Activated CD4-positive, CD25-positive, alpha-beta regulatory T cell treated with anti-CD3 and anti-CD28 coated beads, Interleukin-2, amount 50 U/mL, for 16 hours (primary cell): Measurements from ENCODE around the gene NUPR1.
"Not testable (repeated sequence)": the region's sequence is repeated elsewhere in the genome, so short reads cannot be mapped to it uniquely, and the experiment has no call there.

Experiments
- DNase-seq: peaks from one replicate; pipeline ENCODE4 v3.0.0-alpha.2; 2020; ENCODE audit warnings: low read depth, low spot score

NUPR1 gene

DNA sequence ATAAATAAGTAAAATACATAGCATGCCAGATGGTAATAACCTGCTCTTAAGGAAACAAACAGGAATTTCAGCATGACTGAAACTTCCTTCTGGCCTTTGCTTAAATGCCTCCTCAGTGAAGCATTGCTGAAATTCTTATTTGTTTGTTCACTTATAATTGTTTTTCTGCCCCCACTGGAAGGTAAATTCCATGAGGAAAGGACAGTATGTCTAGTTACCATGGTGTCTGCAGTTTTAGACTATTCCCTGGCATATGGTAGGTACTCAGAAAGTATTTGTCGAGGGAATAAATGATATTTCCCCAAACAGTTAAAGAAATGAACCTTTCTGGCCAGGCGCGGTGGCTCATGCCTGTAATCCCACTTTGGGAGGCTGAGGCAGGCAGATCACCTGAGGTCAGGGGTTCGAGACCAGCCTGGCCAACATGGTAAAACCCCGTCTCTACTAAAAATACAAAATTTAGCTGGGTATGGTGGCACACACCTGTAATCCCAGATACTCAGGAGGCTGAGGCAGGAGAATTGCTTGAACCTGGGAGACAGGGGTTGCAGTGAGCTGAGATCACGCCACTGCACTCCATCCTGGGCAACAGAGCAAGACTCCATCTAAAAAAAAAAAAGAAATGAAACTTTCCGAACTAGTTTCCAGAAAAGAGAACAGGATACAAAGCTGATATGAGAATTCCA is 11.5 kb downstream of the NUPR1 start:
- DNase-seq, result not testable (repeated sequence)

DNA sequence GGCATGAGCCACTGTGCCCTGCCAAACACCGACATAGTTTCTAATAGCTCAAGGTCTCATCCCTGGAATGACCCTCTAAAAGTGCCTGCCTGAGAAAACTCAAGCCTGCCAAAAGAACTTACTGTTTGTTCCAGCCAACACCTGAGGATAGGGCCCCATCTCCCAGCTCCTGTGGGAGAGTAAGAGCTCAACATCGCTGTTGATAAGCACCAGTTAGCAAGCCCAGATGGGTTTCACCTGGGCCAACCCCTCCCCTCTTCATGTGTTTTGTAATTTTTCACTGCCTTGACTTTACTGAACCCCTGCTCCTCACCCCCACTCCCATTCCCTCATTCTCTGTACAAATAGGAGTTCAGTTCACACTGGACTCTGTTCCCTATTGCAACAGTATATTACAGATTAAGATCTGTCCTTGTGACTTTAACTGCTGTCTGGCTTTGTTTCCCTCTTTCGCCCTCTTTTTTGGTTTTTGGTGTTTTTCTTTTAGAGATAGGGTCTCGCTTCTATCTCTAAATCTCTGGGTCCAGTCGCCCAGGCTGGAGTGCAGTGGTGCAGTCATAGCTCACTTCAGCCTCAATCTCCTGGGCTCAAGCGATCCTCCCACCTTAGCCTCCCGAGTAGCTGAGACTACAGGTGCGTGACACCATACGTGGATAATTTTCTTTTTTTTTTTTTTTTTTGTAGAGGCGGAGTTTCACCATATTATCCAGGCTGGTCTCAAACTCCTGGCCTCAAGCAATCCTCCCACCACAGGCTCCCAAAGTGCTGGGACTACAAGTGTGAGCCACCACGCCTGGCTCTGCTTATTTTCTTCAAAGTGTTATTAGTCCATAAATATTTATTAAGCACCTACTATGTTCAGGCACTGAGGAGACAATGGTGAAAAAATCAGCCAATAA is 12.3 kb downstream of the NUPR1 start:
- no peak for DNase-seq

DNA sequence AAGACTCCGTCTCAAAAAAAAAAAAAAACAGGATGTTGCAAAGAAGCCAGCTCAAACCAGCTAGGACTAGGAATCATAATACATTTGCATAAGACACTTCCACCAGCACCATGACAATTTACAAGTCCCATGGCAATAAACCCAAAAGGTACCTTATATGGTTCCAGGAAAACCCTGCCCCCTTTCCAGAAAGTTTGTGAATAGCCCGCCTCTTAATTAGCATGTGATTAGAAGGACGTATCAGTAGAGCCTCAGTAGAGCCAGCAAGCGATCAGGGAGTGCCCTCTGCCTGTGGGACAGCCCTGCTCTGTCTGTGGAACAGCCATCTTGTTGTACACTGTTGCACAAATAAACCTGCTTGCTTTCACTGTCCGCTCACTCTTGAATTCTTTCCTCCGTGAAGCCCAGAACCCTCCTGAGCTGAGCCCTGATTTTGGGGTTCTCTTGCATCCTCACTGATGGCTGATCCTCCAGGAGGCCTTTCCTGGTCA is 14.0 kb downstream of the NUPR1 start:
- DNase-seq, result no peak

DNA sequence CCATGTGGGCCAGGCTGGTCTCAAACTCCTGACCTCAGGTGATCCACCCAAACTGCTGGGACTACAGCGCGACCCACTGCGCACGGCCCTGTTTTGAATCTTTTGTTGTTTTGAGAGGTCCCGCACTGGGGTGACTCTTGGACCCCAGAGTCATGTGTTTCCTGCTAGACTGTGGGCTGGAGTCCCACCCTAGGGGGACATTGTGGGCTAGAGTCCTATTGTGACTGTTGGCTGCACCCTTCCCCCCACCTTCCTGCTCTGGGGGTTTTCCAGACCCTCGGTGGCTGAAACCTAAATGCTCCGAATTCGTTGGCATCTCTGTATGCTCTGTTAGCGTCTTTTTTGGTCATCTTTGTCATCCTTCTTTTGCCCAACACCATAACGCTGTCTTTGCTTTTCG is 16.0 kb downstream of the NUPR1 start:
- DNase-seq, result no peak

DNA sequence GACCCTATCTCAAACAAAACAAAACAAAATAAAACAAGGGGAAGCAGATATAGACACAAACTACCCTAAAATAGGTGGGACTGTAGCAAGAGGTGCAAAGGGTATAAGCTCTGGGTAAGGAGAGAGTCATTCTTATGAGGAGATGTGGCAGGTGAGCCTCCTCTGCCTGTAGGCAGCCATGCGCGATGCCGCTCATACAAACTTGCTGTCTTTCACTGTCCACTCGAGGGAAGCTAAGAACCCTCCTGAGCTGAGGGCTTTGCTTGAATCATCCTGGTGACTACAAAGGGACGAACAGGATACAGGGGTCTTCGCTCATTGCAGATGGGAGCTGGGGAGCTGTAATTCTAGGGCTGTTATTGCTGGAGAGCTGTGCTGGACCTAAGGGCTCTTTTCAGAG is 17.3 kb downstream of the NUPR1 start:
- DNase-seq, result no peak

DNA sequence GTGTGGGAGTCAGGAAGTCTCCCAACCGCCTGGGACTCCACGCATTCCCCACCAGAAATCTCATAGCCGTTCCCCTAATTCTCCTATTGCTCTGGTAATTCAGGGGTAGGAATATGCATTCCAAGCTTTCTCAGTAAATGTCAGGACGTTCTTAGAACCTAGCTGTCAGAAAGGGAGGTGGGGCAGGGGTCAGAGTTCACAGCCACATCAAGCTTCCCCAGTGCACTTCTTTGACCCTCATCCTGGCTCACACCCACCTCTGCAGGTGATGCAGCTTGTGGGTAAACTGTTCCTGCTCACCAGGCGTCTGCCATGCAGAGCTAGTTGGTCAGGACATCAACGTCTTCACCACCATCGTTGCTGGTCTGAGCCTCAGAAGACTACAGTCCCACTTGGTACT is 18.1 kb downstream of the NUPR1 start:
- DNase-seq, result no peak

DNA sequence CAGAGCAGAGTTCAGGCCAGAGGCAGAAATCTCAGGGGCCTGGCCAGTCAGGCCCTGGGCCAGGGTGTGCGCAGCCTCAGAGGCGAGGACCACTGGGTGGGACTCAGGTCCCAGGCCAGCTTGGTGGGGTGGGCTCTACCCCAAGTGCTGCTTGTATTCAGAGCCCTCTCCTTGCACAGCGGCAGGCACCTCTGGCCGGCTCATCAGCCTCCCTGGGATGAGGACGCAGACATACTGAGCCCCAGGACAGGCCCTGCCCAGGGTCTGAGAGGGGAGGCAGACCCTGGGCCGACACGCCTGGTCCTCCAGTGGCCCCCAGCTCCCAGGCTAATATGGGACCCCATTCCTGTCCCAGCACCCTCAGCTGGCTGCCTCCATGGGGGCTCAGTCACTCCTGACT is 24.5 kb downstream of the NUPR1 start:
- DNase-seq, result no peak

DNA sequence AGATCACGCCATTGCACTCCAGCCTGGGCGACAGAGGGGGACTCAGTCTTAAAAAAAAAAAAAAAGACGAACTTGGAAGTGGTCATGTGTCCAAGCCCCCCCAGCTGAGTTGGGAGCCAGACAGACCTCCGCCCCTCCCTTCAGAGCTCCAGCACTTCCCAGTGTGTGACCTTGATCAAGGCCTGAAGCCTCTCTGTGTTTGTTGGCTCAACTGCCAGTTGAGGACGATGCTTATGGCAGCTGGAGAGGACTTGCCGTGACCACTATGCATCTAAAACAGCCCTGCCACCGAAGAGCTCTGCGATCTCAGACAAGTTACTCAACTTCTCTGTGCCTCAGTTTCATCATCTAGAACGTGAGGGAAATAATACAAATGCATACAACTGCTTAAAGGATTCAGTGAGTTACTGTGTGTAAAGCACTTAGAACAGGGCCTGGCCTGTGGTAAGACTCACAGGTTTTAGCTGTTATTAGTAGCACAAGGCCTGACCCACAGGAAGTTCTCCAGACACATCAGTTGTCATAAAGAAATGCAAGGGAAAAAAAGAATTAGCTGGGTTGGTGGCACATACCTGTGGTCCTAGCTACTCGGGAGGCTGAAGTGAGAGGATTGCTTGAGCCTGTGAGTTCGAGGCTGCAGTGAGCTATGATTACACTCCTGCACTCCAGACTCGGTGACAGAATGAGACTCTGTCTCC is 25.1 kb downstream of the NUPR1 start:
- DNase-seq, result no peak

DNA sequence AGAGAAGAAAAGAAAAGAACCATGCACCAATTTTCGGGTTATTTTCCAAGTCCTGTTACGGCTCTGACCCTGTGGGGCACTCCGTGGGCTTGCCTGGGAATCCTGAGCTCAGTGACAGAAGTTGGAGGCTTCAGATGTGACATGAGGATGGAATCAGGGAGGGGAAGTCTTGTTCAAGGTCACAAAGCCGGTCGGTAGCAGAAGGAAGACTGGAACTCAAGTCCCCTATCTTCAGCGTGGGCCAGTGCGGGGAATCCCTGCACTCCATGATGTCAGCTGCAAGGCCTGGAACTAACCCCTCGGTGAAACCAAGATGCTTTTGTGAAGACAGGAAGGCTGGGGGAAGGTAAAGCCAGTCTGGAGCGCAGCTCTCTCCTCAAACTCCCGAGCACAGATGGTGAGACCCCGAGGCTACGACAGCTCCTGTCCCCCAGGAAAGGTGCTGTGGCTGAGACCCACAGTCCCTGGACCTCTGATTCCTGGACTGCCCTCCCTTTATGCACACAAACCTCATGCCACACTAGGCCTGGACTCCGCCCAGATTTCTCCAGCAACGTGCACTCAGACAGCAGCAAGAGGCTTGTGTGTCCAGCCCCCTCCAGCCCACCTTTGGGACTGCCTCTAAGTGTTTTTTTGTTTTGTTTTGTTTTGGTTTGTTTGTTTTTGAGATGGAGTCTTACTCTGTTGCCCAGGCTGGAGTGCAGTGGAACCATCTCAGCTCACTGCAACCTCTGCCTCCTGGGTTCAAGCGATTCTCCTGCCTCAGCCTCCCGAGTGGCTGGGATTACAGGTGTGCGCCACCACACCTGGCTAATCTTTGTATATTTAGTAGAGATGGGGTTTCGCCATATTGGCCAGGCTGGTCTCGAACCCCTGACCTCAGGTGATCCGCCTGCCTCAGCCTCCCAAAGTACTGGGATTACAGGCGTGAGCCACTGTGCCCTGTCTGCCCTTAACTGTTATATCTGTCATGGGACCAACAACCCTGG is 26.7 kb downstream of the NUPR1 start:
- no peak for DNase-seq

DNA sequence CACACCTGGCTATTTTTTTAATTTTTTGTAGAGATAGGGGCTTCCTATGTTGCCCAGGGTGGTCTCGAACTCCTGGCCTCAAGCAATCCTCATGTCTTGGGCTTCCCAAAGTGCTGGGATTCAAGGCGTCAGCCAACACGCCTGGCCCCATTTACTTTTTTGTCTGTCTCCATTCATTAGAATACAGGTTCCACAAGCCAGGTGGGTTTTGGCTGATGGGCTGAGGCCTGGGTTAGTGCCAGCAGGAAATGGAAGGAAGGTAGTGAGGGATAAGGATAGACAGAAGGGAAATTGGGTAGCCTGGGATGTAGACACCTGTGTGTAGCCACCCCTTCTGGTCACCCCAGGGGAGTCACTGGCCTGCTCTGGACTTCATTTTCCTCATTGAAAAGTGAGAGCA is 27.7 kb downstream of the NUPR1 start:
- DNase-seq, result no peak

DNA sequence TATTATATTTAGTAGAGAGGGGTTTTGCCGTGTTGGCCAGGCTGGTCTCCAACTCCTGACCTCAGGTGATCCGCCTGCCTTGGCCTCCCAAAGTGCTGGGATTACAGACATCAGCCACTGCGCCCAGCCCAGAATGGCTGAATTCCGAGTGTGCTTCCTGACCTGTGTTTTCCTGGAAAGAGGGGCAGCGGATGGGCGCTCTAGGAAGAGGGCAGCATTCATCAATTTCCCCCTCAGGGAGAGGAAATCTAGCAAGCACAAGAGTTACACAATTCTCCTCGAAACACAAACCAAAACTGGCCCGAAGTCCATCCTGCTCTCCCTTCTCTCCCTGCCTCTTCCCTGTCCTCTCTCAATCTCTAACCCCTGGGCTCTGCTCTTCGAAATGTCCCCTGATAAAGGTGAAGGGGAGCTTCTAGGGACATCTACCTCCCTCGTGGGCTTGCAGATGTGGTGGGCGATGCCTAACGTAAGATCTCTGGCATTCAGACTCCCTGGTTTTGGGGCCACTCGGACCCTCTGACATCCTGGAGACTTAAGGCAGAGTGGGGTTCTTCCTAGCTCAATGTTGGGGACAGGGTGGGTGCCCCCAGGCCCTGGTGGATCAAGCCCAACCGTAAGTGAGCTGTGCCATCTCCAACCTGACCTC is 33.2 kb downstream of the NUPR1 start:
- DNase-seq, result no peak

DNA sequence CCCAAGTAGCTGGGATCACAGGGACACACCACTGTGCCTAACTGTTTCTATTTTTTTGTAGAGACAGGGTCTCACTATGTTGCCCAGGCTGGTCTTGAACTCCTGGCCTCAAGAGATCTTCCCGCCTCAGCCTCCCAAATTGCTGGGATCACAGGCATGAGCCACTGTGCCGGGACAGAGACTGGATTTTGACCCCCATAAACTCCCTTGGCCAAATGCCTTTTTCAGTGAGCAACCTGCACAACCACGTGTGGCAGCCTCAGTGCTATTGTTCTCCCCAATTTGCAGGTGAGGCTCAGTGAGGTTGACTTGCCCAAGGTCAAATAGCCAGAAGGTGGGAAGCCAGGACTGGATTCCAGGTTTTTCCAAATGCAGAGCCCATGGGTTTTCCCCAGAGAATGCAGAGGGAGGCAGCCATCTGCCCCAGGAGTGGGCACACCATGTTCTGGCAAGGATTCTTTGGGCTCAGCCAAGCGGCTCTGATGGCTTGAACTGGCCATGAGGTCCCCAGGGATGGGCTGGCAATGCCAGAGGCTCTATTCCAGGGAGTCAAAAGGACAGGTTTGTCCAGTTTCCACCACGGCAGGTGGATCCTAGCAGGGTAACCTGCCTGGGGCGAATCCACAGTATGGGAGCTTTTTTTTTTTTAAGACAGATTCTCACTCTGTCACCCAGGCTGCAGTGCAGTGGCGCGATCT is 33.9 kb downstream of the NUPR1 start:
- no peak for DNase-seq

DNA sequence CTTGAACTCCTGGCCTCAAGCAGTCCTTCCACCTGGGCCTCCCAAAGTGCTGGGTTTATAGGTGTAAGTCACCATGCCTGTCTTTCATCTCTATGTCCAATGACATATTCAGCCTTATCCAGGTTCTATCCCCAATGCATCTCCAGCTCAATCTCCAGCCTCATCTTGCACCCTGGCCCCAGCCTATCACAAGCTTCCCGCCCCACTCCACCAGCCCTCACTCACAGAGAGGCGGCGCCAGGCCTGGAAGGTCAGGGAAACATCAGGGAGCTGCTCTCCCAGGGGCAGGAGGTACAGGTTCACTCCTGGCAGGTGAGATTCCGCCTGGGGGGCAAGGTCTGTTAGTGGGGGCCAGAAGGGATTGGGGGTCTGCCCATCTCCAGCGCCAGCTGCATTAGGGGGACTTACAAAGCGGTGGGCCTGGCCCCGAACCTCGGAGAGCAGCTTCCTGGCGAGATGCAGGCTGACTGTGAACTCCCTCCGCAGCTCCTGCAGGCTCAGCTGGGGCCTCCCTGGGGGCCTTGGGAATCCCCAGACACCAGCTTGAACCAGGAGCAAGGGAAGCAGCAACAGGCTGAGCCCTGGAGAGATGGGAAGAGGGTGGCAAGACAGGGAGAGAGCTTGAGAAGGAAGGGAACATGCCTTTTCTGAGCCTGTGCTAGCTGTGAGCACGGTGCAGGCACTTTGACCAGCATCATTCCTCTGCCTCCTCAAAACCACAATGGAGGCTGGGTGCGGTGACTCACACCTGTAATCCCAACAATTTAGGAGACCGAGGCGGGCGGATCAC is 35.1 kb downstream of the NUPR1 start:
- DNase-seq, result no peak

DNA sequence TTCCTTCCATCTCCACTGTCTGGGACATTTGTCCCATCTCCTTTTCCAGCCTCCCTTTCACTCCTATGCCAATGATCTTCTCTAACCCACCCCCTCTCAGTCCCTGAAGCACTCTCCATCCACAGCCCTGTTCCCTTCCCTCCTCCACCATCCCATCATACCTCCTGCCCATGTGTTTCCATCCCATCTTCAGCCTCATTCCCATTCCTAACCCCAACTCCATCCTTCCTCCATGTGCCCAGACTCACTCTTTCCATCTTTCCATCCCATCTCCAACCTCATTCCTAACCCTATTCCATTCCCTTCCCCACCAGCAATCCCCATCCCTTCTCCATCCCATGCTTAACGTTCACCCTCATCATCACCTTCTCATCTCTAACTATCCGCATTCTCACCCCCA is 36.5 kb downstream of the NUPR1 start:
- DNase-seq, result no peak

DNA sequence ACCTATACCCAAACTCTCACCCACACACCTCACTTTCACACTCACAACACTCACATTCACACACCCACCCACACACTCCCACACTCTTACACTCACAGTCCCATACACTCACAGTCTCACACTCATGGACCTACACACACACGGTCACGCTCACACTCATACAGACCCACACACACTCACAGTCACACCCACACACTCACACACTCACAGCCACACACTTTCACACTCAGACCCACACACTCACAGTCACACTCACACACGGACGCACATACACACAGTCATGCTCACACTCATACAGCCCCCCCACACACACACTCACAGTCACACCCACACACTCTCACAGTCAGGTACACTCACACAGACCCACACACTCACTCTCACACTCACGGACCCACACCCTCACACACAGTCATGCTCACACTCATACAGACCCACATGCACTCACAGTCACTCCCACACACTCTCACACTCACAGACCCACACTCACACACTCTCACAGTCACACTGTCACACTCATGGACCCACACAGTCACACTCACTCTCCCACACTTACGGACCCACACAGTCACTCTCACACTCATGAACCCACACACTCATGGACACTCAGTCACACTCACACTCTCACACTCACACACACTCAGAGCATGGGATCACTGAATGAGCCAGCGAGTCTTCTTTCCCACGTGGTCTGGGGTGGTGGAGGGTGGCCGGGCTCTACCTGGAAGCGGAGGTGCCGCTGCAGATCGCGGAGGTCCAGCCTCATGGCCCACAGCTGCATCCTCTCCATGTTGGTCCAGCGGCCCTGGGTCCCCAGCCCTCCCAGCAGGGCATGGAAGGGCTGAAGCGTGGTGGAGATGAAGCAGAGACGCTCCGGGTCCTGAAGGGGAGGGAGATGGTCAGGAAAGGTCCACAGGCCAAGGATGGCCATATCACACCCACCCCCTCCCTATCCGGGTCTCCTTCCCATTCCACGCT is 37.2 kb downstream of the NUPR1 start:
- DNase-seq, result no peak

DNA sequence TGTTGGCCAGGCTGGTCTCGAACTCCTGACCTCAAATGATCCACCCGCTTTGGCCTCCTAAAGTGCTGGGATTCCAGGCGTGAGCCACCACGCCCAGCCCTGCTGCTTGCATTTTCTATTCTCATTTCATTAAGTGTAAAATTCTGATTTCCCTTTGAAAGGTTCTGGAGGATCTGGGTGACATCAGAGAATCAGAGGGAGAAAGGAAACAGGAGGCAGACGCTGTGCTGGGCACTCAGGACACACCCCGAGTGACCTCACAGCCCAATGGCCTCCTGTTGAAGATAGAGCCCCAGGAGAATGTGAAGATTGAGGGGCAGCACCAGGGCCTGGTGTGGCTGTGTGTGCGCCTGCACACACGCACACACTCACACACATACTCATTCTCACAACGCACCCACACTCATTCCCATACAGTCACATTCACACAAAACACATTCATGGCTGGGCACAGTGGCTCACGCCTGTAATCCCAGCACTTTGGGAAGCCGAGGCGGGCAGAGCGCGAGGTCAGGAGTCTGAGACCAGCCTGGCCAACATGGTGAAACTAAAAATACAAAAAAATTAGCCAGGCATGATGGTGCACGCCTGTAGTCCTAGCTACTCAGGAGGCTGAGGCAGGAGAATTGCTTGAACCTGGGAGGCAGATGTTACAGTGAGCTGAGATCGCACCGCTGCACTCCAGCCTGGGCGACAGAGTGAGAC is 38.1 kb downstream of the NUPR1 start:
- not testable (repeated sequence) for DNase-seq

DNA sequence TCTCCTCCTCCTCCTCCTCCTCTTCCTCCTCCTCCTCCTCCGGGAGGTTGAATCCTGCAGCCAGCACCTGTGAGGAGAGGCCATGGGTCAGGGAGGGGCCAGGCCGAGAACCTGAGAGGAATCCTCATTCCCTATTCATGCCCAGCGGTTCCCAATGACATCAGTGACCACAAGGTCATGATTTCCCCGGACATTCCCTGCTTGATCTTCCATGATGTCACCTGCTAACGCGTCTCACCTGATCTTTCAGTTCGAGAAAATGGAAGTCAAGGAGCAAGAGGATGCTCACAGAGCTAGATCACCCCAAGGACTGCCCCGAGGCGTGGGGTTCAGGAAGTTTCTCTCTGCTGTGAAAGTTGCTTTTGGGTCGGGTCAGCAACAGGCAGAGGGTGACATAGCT is 38.9 kb downstream of the NUPR1 start:
- no peak for DNase-seq
